Right kidney (tissue), 1 donor: ENCODE results near the gene URB2.
"Not testable (repeated sequence)": the region's sequence is repeated elsewhere in the genome, so short reads cannot be mapped to it uniquely, and the experiment has no call there.

Experiments
- DNase-seq: peaks from one replicate; pipeline ENCODE4 v3.0.0-alpha.2; 2016

The URB2 gene

DNA sequence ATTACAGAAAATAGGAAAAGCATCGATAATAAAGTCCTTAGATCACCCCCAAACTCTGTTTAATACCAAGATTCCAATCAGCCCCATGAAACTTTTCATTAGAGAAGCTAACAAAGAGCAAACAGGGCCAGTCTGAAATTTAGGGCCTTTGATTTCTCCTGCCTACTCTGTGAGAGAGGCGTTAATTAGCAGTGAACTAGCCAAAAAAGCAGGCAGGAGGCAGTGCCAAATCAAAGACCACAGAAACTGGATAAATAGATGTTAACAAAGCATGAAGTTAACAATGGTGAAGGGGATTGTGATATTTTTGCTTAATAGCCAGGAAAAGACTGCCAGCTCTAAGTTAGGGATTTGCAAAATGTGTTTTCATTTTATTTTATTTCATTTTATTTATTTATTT lies 11.3 kb upstream of the URB2 start:
- DNase-seq, result no peak

DNA sequence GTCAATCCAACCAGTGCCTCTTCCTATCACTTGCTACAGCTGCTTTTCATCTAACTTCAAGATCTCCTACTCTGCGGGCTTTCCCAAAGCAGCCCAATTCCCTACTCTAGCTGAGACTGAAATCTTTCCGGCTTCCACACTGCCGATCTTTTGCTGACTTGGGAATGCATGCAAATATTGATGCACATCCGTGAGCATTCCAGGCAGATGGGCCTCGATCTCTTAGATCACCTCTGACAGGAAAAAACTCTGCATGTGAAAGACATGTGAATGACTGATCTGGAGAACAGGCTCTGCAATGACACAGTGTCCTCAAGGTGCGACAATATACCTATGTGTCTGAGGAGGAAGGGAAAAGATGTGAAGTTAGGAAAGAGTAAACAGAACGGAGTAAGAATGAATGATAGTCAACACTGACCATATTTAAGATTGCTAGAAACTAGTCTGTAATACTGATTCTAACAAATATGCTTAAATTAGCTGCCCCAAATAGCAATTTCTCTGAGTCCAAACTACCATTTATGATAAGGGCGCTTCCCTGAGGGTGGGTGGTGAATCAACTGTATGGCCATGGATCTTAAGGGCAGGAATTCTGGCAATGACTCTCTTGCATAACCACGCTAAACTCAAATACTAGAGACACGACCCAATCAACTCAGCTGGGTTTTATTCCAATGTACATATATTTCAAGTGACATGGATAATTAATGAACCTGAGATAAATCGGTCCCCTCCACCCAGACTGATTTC lies 8.5 kb upstream of the URB2 start:
- DNase-seq, result no peak

DNA sequence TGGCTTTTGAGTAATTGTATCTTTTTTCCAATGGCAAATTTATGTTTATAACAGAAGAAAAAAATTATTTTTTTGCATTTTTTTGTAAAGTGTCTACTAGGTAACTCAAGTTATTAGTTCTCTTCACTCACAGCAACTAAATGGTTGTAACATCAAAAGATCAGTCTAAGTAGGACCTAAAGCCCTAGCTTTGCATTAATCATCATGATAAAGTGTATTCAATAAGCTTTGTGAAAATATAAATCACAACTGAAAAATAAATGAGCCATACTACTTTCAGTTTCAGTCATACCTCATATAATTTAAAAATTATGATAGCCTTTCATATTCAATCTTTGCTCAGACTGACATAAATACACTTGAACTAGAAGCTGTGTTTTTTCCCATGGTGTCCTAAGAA lies 7.0 kb upstream of the URB2 start:
- DNase-seq, result no peak

DNA sequence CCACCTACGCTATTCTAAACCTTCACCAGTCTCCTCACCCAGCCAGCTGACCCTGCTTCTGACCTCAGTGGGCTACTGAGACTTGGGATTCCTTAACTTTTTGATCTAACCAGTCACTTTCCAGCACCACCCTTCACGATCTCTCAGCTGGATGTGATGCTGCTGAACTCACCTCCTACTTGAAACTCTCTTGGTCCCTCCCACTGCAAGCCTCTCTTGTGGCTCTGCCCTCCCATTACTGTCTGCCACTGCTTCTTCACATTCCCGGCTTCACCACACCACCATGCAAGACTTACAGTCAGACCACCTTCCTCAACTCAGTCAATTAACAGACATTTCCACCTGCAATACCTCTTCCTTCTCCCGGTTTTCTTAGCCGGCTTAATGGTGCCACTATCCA lies 6.4 kb upstream of the URB2 start:
- no peak for DNase-seq

DNA sequence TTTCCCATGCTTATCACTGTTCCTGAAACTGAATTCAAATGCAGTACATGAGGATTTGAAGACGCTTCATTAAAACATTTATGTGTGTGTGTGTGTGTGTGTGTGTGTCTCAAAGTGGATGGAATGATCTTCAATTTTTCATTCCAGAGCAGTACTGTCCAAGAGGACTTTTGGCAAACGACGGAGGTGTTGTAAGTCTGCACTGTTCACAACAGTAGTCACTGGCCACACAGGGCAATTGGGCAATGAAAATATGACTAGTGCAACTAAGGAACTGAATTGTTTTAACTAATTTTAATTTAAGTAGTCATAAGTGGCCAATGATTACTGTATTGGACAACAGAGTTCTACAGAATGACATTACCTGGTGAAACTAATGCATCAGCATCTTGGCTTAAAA lies 5.2 kb upstream of the URB2 start:
- DNase-seq, result no peak

DNA sequence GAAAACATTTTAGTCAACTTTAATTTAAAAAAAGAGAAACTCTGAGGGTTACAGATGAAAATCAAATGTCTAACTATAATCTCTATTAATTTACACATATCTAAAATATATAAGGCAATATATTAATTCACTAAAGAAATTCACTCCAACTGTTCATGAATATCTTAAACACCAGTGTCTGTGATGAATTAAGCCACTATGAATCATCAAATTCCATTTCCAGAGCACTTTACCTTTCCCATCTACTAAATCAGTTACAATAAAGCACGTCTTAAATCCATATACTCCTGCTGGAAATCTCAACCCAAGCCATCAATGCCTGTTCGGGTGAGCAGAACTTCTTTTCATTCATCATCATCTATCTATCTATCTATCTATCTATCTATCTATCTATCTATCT lies 4.4 kb upstream of the URB2 start:
- DNase-seq, result no peak

DNA sequence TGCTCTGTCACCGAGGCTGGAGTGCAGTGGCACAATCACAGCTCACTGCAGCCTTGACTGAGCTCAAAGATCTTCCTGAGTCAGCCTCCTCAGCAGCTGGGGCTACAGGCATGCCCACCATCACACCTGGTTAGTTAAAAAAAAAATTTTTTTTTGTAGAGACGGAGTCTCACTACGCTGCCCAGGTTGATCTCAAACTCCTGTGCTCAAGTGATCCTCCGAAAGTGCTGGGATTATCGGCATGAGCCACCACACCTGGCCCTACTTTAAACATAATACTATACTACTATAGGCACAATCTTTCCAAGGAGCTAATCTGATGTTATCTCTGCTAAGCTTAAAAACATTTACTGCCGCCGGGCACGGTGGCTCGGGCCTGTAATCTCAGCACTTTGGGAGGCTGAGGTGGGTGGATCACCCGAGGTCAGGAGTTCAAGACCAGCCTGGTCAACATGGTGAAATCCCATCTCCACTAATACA lies 3.4 kb upstream of the URB2 start:
- DNase-seq, result not testable (repeated sequence)

DNA sequence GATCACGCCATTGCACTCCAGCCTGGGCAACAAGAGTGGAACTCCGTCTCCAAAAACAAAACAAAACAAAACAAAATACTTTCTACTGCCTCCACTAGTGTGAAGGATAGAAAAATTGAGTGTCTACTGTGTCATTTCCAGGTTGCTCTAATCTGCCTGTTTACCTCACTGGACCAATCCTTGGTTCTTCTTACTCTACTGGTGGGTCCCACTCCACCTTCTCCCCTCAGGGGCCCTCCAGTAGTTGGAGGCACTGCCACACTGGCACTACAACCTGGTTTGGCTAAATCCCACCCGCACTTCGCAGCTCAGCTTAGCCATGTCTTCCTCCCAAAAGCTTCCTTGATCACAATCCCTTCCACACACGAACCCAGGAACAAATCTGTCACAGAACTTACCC lies 2.8 kb upstream of the URB2 start:
- no peak for DNase-seq

DNA sequence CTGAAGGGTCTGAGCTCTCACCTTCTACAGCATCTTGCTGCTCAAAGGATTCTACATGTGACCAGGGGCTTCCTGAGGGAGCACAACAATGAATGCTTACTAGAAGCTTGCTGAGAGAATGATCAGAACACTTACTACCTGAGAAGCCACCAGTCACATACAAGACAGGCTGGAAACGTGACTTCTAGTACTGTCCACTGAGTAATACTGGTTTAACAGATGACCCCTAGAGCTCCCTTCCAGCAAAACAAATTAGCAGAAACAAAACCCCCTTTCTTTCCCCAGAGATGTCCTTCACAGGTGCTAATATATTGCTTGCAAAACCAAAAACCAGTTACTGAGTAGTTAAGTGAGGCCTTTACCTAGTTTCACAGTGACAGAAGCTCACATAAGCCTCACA lies 2.2 kb upstream of the URB2 start:
- DNase-seq, result no peak

DNA sequence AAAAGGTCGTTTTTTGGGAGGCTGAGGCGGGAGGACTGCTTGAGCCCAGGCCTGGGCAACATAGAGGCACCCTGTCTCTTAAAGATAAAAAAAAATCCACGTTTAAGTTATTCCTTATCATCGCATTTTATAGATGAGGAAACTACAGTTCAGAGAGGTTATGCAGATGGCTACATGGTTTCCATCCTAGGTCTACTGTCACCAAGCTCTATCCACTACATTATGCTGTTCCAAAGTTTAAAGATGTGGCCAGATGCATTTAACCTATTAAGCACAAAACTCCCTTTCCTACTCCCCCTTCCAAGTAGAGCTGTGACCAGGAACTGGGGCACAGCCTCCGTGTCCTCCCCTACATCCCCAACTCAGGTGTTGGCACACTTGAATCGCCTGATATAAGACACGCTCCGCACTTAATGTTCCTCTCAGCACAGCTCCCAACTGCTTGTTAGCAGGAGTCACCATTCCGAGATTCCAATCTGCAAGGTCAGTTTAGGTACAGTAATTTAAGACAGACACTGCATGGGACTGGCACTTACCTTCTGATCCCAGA lies 1.5 kb upstream of the URB2 start:
- peak; percentile 1 for DNase-seq

DNA sequence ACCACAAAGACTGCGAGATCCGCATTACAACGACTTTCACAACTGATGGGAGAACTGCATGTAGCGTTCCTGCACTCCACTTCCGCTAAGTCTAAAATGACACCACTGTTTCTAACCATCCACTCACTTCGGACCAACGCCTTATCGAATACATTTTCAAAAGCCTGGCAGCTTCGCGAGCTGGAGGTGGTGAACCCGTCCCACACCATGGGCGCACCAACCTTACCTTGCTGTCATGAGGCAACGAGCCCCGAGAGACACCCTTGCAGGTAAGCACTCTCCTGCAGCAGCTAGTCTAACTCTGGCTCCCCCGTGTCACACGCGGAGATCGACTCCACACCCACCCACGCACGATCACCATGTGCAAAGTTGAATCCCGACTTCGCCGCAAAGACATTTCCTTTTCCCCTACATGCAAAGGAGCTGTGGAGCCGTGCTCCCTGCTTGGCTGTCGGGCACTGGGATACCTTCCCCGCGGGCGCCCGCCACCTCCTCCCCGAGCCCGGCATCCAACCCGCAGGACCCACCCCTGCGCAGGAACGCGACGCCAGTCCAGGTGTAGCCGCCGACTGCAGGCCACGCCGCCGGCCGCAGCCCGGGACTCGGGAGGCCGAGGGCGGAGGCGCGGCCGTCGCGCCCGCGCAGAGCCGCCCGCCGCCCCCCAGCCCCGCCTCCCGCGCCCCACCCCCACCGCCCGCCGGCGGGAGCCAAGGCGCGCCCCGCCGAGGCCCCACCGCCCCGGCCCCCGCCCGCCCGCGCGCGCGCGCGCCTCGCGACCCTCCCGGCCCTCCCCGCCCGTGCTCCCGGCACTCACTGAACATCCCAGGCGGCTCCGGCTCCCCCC lies 754 bp upstream of the URB2 start:
- DNase-seq, result peak; percentile 77

DNA sequence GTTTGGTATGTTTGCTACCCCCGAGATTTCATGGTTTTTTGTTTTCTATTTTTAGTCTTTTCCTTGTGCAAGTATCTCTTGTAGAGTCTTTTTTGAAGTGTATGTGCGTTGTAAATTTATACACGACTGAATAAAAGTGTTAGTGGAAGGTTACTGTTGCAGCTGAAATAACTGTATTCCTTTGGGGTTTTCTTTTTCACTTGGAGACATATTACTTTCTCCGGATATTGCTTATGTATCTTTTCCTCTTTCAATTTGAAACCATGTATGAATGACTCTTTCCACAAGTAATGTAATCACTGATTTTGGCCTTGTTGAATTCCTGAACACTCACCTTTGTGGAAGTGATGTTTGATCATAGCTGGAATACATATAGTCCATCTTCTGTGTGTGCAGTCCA lies 956 bp downstream of the URB2 start:
- no peak for DNase-seq

DNA sequence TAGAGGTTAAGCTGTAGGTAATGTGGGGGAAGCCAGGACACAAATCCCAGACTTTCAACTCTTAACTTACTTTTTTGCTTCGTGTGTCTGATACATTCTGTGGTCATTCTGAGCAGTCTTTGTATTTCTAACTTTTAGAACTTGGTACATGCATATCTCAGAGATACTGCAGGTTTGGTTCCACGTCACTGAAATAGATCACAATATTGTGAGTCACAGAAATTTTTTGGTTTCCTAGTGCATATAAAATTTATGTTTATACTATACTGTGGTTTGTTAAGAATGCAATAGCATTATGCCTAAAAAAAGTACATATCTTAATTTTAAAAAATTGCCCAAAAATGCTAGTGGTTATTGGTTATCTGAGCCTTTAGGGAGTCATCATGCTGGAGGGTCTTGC lies 3.2 kb downstream of the URB2 start:
- no peak for DNase-seq

DNA sequence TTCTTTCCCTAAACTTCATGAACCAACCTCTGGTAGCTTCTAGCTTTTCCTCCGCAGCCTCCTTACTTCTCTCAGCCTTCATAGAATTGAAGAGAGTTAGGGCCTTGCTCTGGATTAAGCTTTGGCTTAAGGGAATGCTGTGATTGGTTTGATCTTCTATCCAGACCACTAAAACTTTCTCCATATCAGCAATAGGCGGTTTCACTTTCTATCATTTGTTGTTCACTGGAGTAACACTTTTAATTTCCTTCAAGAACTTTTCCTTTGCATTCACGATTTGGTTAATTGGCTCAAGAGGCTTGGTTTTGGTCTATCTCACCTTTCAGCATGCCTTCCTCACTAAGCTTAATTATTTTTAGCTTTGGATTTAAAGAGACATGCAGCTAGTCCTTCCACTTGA lies 5.1 kb downstream of the URB2 start:
- no peak for DNase-seq

DNA sequence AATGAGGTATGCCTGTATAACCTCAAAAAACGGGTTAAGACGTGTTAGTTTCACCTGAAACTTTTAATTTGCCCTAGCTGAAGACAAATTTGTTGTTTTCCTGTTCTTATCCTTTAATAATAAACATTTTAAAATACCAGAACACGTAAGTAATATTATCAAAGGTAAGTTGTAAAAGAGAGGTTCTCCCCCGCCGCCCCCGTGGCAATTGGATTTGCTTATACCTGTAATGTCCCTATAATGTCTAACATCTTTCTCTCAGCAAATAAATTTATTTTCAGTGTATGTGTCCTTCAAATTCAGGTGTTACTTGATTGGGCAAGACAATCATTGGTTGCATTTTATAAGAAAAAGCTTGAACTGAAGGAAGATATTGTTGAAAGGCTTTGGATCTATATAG lies 5.9 kb downstream of the URB2 start:
- DNase-seq, result no peak

DNA sequence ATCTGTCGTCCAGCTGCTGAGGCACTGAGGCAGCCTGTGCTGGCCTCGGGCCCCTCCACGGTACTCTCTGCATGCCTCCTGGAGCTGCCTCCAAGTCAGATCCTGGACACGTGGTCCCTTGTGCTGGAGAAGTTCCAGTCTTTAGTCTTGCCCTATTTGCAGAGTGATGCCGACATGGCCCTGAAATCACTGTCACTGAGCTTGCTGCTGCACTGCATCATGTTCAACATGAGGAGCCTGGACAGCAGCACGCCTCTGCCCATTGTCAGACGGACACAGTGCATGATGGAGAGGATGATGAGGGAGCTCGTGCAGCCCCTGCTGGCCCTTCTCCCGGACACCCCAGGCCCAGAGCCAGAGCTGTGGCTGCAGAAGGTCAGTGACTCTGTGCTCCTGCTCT lies 10.0 kb downstream of the URB2 start:
- DNase-seq, result no peak

DNA sequence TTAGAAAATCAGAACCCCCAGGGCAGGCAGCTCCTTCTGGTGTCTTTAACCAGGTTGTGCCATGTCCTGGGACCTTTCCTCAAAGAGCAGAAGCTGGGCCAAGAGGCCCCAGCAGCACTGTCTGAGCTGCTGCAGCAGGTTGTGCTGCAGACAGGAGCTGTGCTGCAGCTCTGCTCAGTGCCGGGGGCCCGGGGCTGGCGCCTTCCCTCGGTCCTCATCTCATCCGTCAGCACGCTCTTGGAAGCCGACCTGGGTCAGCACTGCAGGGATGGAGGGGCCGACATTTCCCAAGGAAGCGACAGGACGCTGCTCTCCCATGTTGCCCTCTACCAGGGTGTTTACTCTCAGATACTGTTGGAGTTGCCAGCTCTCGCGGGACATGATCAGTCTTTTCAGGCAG lies 11.7 kb downstream of the URB2 start:
- DNase-seq, result no peak

DNA sequence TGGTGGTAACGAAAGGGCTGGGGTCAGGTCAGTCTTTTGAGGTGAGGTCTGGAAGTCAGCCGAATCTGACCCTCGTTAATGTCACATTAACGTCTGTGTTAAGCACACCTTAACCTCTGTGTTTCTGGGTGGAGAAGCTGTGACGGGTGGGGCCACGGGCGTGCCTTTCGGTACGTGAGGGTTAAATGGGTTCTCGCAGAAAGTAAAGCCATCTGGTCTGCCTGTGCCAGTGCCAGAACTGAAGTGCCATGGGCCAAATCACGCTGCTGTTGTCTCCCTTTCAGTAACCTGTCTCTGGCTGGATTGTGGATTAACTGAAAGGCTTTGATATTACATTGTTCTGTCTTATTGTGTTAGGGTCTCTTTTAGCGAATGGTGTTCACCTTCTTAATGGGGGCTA lies 14.4 kb downstream of the URB2 start:
- no peak for DNase-seq

DNA sequence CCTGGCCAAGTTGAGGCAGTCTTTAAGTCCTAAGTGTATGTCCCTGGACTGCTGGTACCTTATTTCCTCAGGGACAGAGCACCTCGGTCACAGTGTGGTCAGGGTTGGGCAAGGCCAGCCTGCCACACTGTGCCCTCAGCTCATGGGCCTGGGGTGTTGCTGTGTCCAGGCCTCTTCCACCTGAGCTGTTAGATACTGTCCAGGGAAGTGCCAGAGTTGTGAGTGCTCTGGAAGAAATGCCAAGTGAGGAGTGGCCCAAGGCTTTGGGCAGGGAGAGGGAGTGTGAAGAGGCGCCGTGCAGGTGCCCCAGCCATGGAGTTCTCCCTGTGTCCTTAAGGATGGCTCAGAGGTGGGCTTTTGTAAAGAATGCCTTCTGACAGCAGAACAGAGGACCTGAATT lies 15.3 kb downstream of the URB2 start:
- DNase-seq, result no peak

DNA sequence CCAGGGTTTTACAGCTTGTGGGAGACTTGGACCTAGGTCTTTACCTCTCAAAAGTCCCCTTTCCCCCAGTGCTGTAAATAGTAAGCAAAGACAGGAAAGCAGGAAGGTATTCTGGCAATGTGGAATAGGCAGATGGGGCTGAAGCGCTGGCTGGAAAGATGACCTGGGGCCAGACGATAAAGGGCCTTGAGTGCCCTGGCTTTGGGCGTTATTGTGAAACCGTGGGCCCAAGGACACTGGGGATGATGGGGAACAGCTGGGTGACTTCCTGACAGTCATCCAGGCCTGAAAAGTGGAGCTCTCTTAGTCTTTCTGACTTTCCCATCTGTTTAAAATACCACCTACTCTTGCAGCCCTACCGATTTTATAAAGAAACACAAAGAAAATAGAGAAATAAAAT lies 16.3 kb downstream of the URB2 start:
- DNase-seq, result no peak

DNA sequence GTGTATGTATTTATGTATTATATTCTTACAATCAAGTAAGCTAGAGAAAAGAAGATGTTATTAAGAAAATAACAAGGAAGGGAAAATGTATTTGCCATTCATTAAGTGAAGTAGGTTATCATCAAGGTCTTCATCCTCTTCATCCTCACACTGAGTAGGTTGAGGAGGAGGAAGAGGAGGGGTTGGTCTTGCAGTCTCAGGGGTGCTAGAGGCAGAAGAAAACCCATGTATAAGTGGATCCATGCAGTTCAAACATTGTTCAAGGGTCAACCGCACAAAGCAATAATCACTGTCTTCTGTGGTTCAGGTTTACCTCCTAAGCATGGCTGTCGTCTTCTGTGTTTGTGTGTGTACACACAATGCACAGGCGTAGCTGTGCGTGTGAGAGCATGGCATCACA lies 16.9 kb downstream of the URB2 start:
- no peak for DNase-seq

DNA sequence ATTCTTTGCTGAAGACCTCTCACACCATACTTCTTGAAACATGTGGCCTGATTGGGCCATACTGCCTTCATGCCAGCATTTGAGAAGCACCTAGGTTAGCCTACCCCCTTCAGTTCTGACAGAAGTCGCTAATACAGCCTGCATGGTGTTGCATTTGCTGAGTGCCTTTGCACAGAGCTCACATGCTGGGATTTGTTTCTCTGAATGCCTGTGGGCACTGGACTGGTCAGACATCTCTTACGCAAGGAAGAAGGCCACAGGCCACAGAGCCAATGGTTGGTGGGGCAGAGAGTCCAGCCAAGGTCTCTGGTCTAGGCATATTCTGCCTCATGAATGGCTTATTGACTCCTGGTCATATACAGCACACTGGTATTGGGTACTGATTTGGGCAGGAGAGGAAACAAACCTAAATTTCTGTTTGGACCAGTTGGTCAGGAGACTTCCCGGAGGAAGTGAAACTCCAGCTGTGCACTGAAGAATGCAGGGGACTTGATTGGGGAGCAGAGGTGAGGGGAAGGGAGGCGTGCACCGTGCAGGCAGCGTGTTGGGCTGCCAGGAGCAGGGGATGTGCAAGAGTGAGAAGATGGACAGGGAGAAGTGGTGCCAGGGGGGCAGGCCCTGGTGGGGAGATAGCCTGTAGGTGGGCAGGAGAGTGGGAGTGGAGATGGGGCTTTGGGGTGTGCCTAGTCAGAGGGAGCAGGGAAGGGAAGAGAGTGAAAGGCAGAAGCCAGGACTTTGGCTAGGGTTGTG lies 18.1 kb downstream of the URB2 start:
- no peak for DNase-seq
